GM20000 (cell line): Measurements from ENCODE around the gene MYRIP.

ENCODE experiments used
- DNase-seq: peaks from one replicate; pipeline ENCODE4 v3.0.0; 2012; ENCODE audit warnings: low spot score
- CTCF ChIP-seq: IDR thresholded peaks from 2 replicates; pipeline ENCODE4 v1.5.1; 2012; ENCODE audit warnings: mild to moderate bottlenecking, control low read depth; ENCODE audit errors: extremely low read depth, missing control alignments

MYRIP gene

GRCh38 chr3:39937874-39938273 is 128.5 kb downstream of the MYRIP start:
- no peak for TF ChIP-seq CTCF
- DNase-seq: no peak

GRCh38 chr3:39941931-39942330 is 132.5 kb downstream of the MYRIP start:
- TF ChIP-seq CTCF: no peak
- no peak for DNase-seq

GRCh38 chr3:39960515-39961191 is 151.2 kb downstream of the MYRIP start:
- TF ChIP-seq CTCF: no peak
- DNase-seq: no peak

GRCh38 chr3:39961230-39961629 is 151.8 kb downstream of the MYRIP start:
- no peak for TF ChIP-seq CTCF
- no peak for DNase-seq

- no peak for TF ChIP-seq CTCF
- DNase-seq: no peak
These were observed 153.2 kb downstream of the MYRIP start for GRCh38 chr3:39962581-39962980.

GRCh38 chr3:39965461-39965860 is 156.1 kb downstream of the MYRIP start:
- DNase-seq: no peak
- TF ChIP-seq CTCF: no peak

- TF ChIP-seq CTCF: no peak
- DNase-seq: no peak
These were observed 156.6 kb downstream of the MYRIP start for GRCh38 chr3:39965997-39966396.
